Thoracic aorta (tissue), 2 donors: ENCODE results near the gene RAD23A. TPM values are rescaled to one million over a fixed set of nuclear protein-coding genes. Genes with fewer than 3 reads are reported as not detected.
"Not testable (repeated sequence)": the region's sequence is repeated elsewhere in the genome, so short reads cannot be mapped to it uniquely, and the experiment has no call there.

Experiments
- ATAC-seq: fragments of 150-250 bp; one replicate; pipeline ENCODE4 v1.8.0; 2017; ENCODE audit warnings: low read depth; ENCODE audit not compliant: insufficient number of reproducible peaks, low FRiP score
- DNase-seq: peaks from one replicate; pipeline ENCODE4 v3.0.0-alpha.2; 2020; ENCODE audit warnings: low spot score
- H3K27ac ChIP-seq, 2 donors: fragments of 200-600 bp; sonication (generic); 1 replicate in 1 of 2; 2 replicates in 1 of 2; pipeline ENCODE4 v1.5.1; 2016; ENCODE audit warnings: mild to moderate bottlenecking in 2 of 2, moderate library complexity in 2 of 2
- H3K27me3 ChIP-seq: fragments of 200-600 bp; sonication (generic); replicated peaks from 2 replicates; pipeline ENCODE4 v1.6.0; 2016; ENCODE audit warnings: mild to moderate bottlenecking; ENCODE audit not compliant: insufficient read depth
- H3K36me3 ChIP-seq: fragments of 200-600 bp; sonication (generic); one replicate; pipeline ENCODE4 v1.5.1; 2016
- H3K4me1 ChIP-seq, 2 donors: fragments of 200-600 bp; sonication (generic); 1 replicate in 1 of 2; 2 replicates in 1 of 2; pipeline versions ENCODE4 v1.5.1 to v1.6.0; 2016; ENCODE audit warnings: low read depth in 2 of 2, mild to moderate bottlenecking in 1 of 2; ENCODE audit not compliant: control insufficient read depth in 1 of 2
- H3K4me3 ChIP-seq: fragments of 200-600 bp; sonication (generic); 2 replicates; pipeline ENCODE4 v1.5.1; 2016; ENCODE audit warnings: mild to moderate bottlenecking
- H3K9me3 ChIP-seq: fragments of 200-600 bp; sonication (generic); 2 replicates; pipeline ENCODE4 v1.5.1; 2016
- total RNA-seq, 2 donors: library from RNA; depleted of rRNA; stranded (reverse); fragments of >200 nt; gene quantifications; one replicate each; pipeline versions ENCODE4 v1.1.0 to v1.2.3, GENCODE V29; 2016
- TF ChIP-seq, protein P1 (sequence below): fragments of 200-600 bp; sonication (generic); IDR thresholded peaks from one replicate; pipeline ENCODE4 v1.5.1; 2019; ENCODE audit warnings: antibody characterized with exemption

RAD23A gene
- total RNA-seq, 2 donors from 2014 or later: 116 to 130 TPM

DNA sequence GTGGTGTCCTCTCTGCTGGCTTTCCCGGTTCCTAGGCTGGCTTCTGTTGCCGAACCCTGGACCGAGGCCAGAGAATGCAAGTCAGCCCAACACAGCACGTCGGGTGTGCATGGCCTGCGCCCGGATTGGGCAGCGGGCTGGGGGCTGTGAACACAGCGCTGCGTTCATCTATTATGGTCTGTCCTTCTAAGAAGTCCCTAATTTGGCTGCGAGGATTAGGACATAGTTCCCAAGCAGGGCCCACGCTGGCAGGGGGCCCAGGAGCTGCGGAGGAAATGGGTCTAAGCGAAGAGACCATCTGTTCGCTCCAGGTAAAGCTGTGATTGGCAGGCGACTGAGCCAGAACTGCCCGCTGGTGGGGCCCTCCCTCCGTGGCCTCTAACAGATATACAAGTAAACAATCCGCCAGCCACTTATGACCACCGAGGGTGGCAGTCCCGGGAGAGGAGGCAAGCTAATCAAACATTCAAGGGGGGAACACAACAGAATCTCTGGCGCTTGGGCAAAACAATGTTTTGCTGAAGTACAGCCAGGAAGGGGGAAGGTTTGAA, 32.6 kb upstream of the RAD23A start:
- TF ChIP-seq, protein P1, sequence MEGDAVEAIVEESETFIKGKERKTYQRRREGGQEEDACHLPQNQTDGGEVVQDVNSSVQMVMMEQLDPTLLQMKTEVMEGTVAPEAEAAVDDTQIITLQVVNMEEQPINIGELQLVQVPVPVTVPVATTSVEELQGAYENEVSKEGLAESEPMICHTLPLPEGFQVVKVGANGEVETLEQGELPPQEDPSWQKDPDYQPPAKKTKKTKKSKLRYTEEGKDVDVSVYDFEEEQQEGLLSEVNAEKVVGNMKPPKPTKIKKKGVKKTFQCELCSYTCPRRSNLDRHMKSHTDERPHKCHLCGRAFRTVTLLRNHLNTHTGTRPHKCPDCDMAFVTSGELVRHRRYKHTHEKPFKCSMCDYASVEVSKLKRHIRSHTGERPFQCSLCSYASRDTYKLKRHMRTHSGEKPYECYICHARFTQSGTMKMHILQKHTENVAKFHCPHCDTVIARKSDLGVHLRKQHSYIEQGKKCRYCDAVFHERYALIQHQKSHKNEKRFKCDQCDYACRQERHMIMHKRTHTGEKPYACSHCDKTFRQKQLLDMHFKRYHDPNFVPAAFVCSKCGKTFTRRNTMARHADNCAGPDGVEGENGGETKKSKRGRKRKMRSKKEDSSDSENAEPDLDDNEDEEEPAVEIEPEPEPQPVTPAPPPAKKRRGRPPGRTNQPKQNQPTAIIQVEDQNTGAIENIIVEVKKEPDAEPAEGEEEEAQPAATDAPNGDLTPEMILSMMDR: no peak
- Histone ChIP-seq H3K9me3 (no peaks in the 10 kb centered on the region), H3K36me3 (no peaks in the 10 kb centered on the region), H3K27ac (peak overlapping the region; percentile 38 to 62), H3K4me1 (peaks cover 0 to 16% of the 10 kb centered on the region in 2 donors), H3K4me3 (peak overlapping the region; percentile 23), H3K27me3 (no peaks in the 10 kb centered on the region)
- ATAC-seq (no peak), DNase-seq (no peak)

DNA sequence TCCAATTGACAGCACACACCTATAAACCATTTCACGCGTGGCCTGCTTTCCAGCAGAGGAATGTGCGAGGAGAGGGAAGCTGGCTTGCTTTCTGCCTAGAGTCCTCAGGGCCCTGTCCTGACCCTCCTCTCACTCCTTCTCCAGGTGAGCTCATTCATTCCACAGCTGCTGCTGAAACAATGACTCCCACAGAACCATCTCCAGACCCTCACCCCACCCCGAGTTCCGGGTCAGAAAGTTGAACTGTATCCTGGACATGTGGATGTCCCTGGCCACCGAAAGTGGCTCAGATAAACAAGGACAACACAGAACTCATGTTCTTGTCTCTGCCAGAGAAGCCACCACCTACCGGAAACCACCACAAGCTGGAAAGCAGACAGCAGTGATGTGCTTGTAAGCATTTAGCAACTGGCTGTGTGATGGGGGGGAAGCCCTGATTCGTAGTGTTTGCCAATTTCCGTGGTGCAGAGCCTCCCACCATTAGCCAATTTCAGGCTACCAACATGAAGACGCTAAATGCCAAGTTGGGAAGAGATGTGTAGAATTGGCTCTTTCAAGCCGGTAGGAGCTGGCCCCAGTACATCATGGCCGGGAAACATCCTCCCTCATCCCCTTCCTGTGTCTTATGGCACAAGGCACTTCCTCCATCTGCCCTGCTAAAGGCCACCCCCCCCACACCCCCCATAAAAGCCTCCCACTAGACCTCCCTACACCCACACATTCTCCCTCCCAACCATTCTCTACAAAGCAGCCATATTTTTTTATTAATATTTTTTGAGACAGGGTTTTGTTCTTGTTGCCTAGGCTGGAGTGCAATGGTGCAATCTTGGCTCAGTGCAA, 31.6 kb upstream of the RAD23A start:
- no peak overlapping the region for H3K4me3 ChIP-seq
- H3K27me3 ChIP-seq: no peaks in the 10 kb centered on the region
- no peak overlapping the region for H3K27ac ChIP-seq
- DNase-seq: no peak
- H3K4me1 ChIP-seq: peaks cover 3 to 16% of the 10 kb centered on the region in 2 donors
- no peaks in the 10 kb centered on the region for H3K9me3 ChIP-seq
- H3K36me3 ChIP-seq: no peaks in the 10 kb centered on the region
- no peak for ATAC-seq
- TF ChIP-seq, protein P1: no peak

- not testable (repeated sequence) for H3K27ac ChIP-seq
Observed at GRCh38 chr19:12915860-12916259, 29.8 kb upstream of the RAD23A start.

DNA sequence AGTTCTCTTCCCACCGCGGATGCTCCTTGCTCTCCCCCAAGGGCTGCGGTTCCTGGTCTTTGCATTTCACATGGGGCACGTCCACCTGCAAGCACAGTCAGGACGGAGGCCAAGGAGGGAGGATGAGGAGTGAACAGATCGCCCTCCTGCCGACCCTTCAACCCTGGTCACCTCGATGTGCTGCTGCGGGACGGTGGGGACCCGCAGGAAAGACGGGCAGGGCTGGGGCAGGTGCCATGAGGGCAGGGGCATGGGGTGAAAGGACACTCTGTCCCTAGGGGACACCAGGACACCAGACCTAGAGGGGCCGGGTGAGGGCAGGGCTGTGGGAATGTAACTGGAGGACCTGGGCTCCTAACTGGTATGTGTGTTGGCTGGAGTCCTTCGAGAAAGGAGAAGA, 27.4 kb upstream of the RAD23A start:
- no peaks in the 10 kb centered on the region for H3K9me3 ChIP-seq
- no peak for ATAC-seq

More at GRCh38 chr19:12915860-12916259, 29.8 kb upstream of the RAD23A start:
- DNase-seq, H3K27me3 ChIP-seq, H3K36me3 ChIP-seq, H3K9me3 ChIP-seq, H3K4me3 ChIP-seq, ATAC-seq: not testable (repeated sequence)
- H3K4me1 ChIP-seq: peaks cover 3 to 21% of the 10 kb centered on the region in 2 donors

DNA sequence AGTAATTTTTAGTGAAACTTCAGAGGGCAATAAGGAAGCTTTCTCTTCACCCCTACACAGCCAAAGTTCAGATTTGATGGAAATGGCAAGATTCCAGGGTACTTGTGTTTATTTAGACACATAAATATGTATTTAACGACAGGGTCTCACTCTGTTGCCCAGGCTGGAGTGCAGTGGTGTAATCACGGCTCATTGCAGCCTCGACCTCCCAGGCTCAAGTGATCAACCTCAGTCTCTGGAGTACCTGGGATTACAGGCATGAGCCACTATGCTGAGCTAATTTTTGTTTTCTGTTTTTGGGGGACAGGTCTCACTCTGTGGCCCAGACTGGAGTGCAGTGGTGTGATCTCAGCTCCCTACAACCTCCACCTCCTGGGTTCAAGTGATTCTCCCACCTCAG, 24.6 kb upstream of the RAD23A start:
- TF ChIP-seq, protein P1: no peak
- H3K27ac ChIP-seq: no peak overlapping the region
- no peak for DNase-seq
- H3K27me3 ChIP-seq: no peaks in the 10 kb centered on the region
- H3K4me3 ChIP-seq: no peak overlapping the region
- H3K9me3 ChIP-seq: no peaks in the 10 kb centered on the region
- no peak for ATAC-seq
- H3K4me1 ChIP-seq: peaks cover 3 to 4% of the 10 kb centered on the region in 2 donors
- H3K36me3 ChIP-seq: peaks cover 34% of the 10 kb centered on the region

More for the DNA sequence above, 27.4 kb upstream of the RAD23A start:
- H3K4me3 ChIP-seq: no peak overlapping the region
- TF ChIP-seq, protein P1: no peak
- DNase-seq: no peak
- peaks cover 3 to 9% of the 10 kb centered on the region in 2 donors for H3K4me1 ChIP-seq
- H3K27me3 ChIP-seq: no peaks in the 10 kb centered on the region
- no peak overlapping the region for H3K27ac ChIP-seq
- peaks cover 9% of the 10 kb centered on the region for H3K36me3 ChIP-seq
